CD4-positive, alpha-beta T cell treated with Interleukin-21 for 1 hour (primary cell): ENCODE data around the gene TEX261.
"Not testable (repeated sequence)": the region's sequence is repeated elsewhere in the genome, so short reads cannot be mapped to it uniquely, and the experiment has no call there.

Experiments
- DNase-seq: peaks from one replicate; pipeline ENCODE4 v3.0.0-alpha.2; 2020

TEX261 gene

GRCh38 chr2:70994699-70995425 lies at the start of gene TEX261:
TSS of gene TEX261 (minus strand) at chr2:70994873. CDS start at chr2:70994757, 116 bp downstream.
- peak; percentile 93 for DNase-seq

- no peak for DNase-seq
These were observed 49.1 kb upstream of the TEX261 start for GRCh38 chr2:71043531-71044407.

- DNase-seq = no peak
These were observed 47.6 kb upstream of the TEX261 start for GRCh38 chr2:71042287-71042686.

GRCh38 chr2:71036296-71036695 lies 41.6 kb upstream of the TEX261 start:
- not testable (repeated sequence) for DNase-seq

GRCh38 chr2:71023553-71024243 lies 29.0 kb upstream of the TEX261 start:
- peak; percentile 73 for DNase-seq

- not testable (repeated sequence) for DNase-seq
These were observed 26.7 kb upstream of the TEX261 start for GRCh38 chr2:71021394-71021793.

- not testable (repeated sequence) for DNase-seq
These were observed 25.3 kb upstream of the TEX261 start for GRCh38 chr2:71019989-71020388.

- DNase-seq = no peak
These were observed 24.0 kb upstream of the TEX261 start for GRCh38 chr2:71018625-71019024.

GRCh38 chr2:71011786-71012185 lies 17.1 kb upstream of the TEX261 start:
- DNase-seq = not testable (repeated sequence)

GRCh38 chr2:71008342-71008741 lies 13.7 kb upstream of the TEX261 start:
- DNase-seq = no peak

GRCh38 chr2:71006955-71007799 lies 12.5 kb upstream of the TEX261 start:
- DNase-seq = no peak

- DNase-seq = no peak
These were observed 11.7 kb upstream of the TEX261 start for GRCh38 chr2:71006323-71006722.

- no peak for DNase-seq
These were observed 10.9 kb upstream of the TEX261 start for GRCh38 chr2:71005271-71006202.

GRCh38 chr2:71004857-71005256 lies 10.2 kb upstream of the TEX261 start:
- DNase-seq = no peak

GRCh38 chr2:71003966-71004755 lies 9.5 kb upstream of the TEX261 start:
- no peak for DNase-seq

- DNase-seq = no peak
These were observed 8.7 kb upstream of the TEX261 start for GRCh38 chr2:71003396-71003795.

- DNase-seq = no peak
These were observed 7.4 kb upstream of the TEX261 start for GRCh38 chr2:71001981-71002570.

GRCh38 chr2:71001592-71001927 lies 6.9 kb upstream of the TEX261 start:
- no peak for DNase-seq

- DNase-seq = peak; percentile 83
These were observed 6.3 kb upstream of the TEX261 start for GRCh38 chr2:71000780-71001591.
